Measurements from ENCODE around the gene TEX51. TPM values are rescaled to one million over a fixed set of nuclear protein-coding genes. Genes with fewer than 3 reads are reported as not detected.

The TEX51 gene
- total RNA-seq, 1 experiment from 2014 or later, result not detected

DNA sequence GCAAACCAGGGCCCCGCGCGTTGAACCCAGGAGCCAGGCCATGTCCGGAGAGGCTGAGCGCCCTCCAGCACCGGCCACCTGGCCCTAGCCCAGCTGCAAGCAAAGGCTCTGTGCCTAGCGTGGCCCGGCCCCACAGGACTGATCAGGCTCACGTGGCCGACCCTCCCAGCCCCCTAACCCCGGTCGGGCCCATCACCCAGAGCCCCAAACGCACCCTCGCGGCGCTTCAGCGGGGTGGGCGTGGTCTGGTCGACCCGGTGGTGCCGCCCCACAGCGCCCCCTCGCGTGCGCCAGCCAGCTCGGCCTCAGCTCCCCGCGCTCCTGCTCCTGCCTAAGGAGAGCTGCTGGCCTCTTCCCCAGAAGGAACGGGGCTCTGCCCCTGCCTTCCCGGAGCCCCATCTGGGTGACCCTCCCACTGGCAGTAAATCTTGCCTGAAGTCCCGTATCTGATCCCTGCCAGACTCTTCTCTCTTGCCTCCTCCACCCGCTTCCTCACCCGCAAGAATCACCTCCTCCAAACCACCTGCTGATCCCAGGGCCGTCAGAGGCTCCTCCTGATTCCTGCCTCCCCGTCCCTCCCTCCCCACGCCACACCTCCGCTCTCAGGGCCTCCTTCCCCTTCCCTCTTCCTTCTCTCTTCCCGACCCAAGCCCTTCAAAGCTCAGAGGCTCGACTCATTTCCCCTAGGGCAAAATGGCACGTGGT, 12.3 kb upstream of the TEX51 start:
- H3K4me3 ChIP-seq (ENCODE audit: low read length), result no peak overlapping the region
- no peaks in the 10 kb centered on the region for H4K20me1 ChIP-seq (ENCODE audit: insufficient read depth, low read depth, low read length)
- H3K4me2 ChIP-seq (ENCODE audit: low read depth, low read length, poor library complexity, severe bottlenecking), result no peak overlapping the region
- no peaks in the 10 kb centered on the region for H3K9me3 ChIP-seq (ENCODE audit: low read length)
- H3K27ac ChIP-seq (ENCODE audit: low read length), result no peak overlapping the region
- no peak overlapping the region for H3K9ac ChIP-seq (ENCODE audit: low read length)
- H3K79me2 ChIP-seq (ENCODE audit: low read length), result no peaks in the 10 kb centered on the region
- H2AFZ ChIP-seq (ENCODE audit: low read length), result no peak overlapping the region
- no peaks in the 10 kb centered on the region for H3K9me2 ChIP-seq (replicated peaks; ENCODE audit: insufficient read depth, low read length)
- H3K36me3 ChIP-seq (ENCODE audit: insufficient read depth, low read length), result no peaks in the 10 kb centered on the region
- no peaks in the 10 kb centered on the region for H3K27me3 ChIP-seq (ENCODE audit: low read length)
- peaks cover 20% of the 10 kb centered on the region for H3K4me1 ChIP-seq (ENCODE audit: low read length)
- DNase-seq, result peak; percentile 78

DNA sequence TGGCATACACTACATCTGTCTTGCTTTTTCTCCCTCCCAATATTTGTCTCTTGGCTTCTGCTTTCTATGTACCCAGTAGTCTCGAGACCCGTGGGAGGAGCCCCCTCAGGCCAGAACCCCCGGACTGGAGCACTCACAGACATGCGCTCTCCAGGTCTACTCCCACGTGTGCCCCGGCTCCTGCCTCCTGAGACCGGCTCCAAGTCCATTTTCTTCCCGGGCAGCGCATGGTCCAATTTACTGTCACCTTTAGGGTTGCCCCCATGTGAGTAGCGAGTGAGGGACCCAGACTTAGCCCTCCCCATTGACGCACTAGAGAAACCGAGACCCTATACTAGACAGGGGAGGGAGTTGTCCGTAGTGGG, 11.8 kb upstream of the TEX51 start:
- no peaks in the 10 kb centered on the region for H3K9me2 ChIP-seq (replicated peaks; ENCODE audit: insufficient read depth, low read length)
- no peaks in the 10 kb centered on the region for H4K20me1 ChIP-seq (ENCODE audit: insufficient read depth, low read depth, low read length)
- H3K9ac ChIP-seq (ENCODE audit: low read length), result no peak overlapping the region
- no peaks in the 10 kb centered on the region for H3K79me2 ChIP-seq (ENCODE audit: low read length)
- no peak overlapping the region for H2AFZ ChIP-seq (ENCODE audit: low read length)
- no peaks in the 10 kb centered on the region for H3K36me3 ChIP-seq (ENCODE audit: insufficient read depth, low read length)
- no peaks in the 10 kb centered on the region for H3K9me3 ChIP-seq (ENCODE audit: low read length)
- no peak overlapping the region for H3K4me3 ChIP-seq (ENCODE audit: low read length)
- DNase-seq, result no peak
- no peak overlapping the region for H3K4me2 ChIP-seq (ENCODE audit: low read depth, low read length, poor library complexity, severe bottlenecking)
- H3K27ac ChIP-seq (ENCODE audit: low read length), result no peak overlapping the region
- no peaks in the 10 kb centered on the region for H3K27me3 ChIP-seq (ENCODE audit: low read length)
- H3K4me1 ChIP-seq (ENCODE audit: low read length), result peaks cover 20% of the 10 kb centered on the region

DNA sequence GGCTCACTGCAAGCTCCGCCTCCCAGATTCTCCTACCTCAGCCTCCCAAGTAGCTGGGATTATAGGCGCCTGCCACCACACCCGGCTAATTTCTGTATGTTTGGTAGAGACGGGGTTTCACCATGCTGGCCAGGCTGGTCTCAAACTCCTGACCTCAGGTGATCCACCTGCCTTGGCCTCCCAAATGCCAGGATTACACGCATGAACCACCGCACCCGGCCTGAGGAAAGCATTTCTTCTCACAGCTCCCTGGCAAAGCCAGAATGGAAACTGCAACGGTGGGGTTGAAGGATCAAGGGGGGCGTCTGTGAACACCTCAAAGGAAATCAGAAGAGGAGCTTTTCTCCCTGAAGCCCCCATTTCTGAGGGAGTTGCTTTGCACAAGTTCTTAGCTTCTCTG, 11.2 kb upstream of the TEX51 start:
- H3K36me3 ChIP-seq (ENCODE audit: insufficient read depth, low read length), result no peaks in the 10 kb centered on the region
- no peak overlapping the region for H3K4me2 ChIP-seq (ENCODE audit: low read depth, low read length, poor library complexity, severe bottlenecking)
- H3K9ac ChIP-seq (ENCODE audit: low read length), result no peak overlapping the region
- H3K27ac ChIP-seq (ENCODE audit: low read length), result no peak overlapping the region
- H3K9me3 ChIP-seq (ENCODE audit: low read length), result no peaks in the 10 kb centered on the region
- H3K9me2 ChIP-seq (replicated peaks; ENCODE audit: insufficient read depth, low read length), result no peaks in the 10 kb centered on the region
- no peaks in the 10 kb centered on the region for H3K79me2 ChIP-seq (ENCODE audit: low read length)
- DNase-seq, result no peak
- H3K4me1 ChIP-seq (ENCODE audit: low read length), result peaks cover 20% of the 10 kb centered on the region
- H4K20me1 ChIP-seq (ENCODE audit: insufficient read depth, low read depth, low read length), result no peaks in the 10 kb centered on the region
- no peak overlapping the region for H3K4me3 ChIP-seq (ENCODE audit: low read length)
- no peak overlapping the region for H2AFZ ChIP-seq (ENCODE audit: low read length)
- H3K27me3 ChIP-seq (ENCODE audit: low read length), result no peaks in the 10 kb centered on the region

DNA sequence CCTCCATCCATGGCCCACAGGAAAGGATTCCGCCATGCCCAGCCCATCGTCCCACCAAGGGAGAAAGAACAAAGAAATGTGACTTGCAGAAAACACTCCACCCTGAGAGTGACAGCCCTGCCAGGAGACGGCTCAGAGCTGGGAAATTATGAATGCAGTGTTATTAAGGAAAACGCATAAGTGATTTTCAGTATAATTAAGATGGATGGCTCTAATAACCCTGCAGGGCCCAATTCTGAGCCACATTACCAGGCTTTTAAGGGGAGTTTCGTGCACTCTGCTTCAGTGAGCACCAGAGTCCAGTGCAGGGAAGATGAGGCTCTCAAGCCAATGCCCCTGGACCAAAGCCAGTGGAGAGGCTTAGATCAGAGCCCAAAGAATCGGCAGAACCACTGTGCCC, 10.6 kb upstream of the TEX51 start:
- H4K20me1 ChIP-seq (ENCODE audit: insufficient read depth, low read depth, low read length), result no peaks in the 10 kb centered on the region
- no peaks in the 10 kb centered on the region for H3K36me3 ChIP-seq (ENCODE audit: insufficient read depth, low read length)
- H3K4me3 ChIP-seq (ENCODE audit: low read length), result no peak overlapping the region
- H3K9me3 ChIP-seq (ENCODE audit: low read length), result no peaks in the 10 kb centered on the region
- peaks cover 20% of the 10 kb centered on the region for H3K4me1 ChIP-seq (ENCODE audit: low read length)
- no peak overlapping the region for H3K27ac ChIP-seq (ENCODE audit: low read length)
- no peaks in the 10 kb centered on the region for H3K79me2 ChIP-seq (ENCODE audit: low read length)
- H2AFZ ChIP-seq (ENCODE audit: low read length), result no peak overlapping the region
- peak overlapping the region; percentile 7 for H3K4me2 ChIP-seq (ENCODE audit: low read depth, low read length, poor library complexity, severe bottlenecking)
- no peaks in the 10 kb centered on the region for H3K27me3 ChIP-seq (ENCODE audit: low read length)
- no peak overlapping the region for H3K9ac ChIP-seq (ENCODE audit: low read length)
- H3K9me2 ChIP-seq (replicated peaks; ENCODE audit: insufficient read depth, low read length), result no peaks in the 10 kb centered on the region
- no peak for DNase-seq

DNA sequence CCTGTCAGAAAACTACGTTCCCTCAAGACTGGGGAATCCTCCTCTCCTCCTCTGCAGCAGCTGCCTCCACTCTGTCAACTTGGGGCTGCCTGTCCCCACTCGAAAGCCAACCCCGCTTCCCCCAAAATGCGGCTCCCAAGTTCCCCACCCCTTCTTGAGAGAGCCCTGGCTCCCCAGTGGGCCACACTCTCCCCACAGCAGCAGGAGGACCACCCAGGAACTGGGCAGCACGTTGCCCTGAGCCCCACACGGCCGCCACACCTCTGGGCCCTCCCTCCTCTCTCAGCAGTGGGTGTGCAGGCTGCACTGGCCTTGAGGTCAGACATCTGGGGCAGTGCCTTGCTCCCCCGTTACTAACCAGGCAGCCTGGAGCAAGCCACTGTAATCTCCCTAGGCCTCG, 9.6 kb upstream of the TEX51 start:
- H3K9me3 ChIP-seq (ENCODE audit: low read length), result no peaks in the 10 kb centered on the region
- DNase-seq, result no peak
- H3K9me2 ChIP-seq (replicated peaks; ENCODE audit: insufficient read depth, low read length), result no peaks in the 10 kb centered on the region
- H3K36me3 ChIP-seq (ENCODE audit: insufficient read depth, low read length), result no peaks in the 10 kb centered on the region
- H3K4me1 ChIP-seq (ENCODE audit: low read length), result peaks cover 20% of the 10 kb centered on the region
- H3K9ac ChIP-seq (ENCODE audit: low read length), result no peak overlapping the region
- peak overlapping the region; percentile 7 for H3K4me2 ChIP-seq (ENCODE audit: low read depth, low read length, poor library complexity, severe bottlenecking)
- no peak overlapping the region for H3K4me3 ChIP-seq (ENCODE audit: low read length)
- H2AFZ ChIP-seq (ENCODE audit: low read length), result no peak overlapping the region; the same call in 1 of the 2 replicates
- no peaks in the 10 kb centered on the region for H3K27me3 ChIP-seq (ENCODE audit: low read length)
- no peak overlapping the region for H3K27ac ChIP-seq (ENCODE audit: low read length)
- H3K79me2 ChIP-seq (ENCODE audit: low read length), result no peaks in the 10 kb centered on the region
- no peaks in the 10 kb centered on the region for H4K20me1 ChIP-seq (ENCODE audit: insufficient read depth, low read depth, low read length)

DNA sequence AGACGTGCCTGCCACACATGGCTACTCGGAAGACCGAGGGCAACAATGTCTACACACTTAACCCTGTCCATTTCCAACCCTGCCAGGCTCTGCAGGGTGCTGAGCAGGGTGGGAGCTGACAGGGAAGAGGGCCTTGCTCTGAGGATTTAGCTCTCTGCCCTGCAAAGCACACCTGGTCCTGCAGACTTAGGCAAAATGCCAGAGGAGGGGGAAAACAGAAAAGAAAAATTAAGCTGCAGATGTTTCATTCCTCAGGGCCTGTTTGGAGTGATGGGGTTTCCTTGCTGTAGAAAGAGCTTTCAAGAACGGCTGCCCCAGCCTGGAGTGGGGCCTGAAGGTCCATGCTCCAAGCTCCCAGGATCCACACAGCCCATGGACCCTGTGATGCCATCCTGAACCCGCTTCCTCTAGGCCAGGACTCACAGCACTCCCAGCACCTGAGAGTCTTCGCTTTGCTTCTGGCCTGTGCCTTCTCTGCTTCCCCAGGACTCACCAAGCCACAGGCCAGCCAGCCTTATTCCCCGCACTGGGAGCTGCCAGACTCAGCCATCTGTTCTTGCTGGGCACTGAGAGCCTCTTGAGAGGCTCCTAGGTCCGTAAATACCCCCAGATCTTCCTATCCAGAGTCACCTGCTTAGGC, 9.1 kb upstream of the TEX51 start:
- Histone ChIP-seq H3K27me3 (ENCODE audit: low read length) (no peaks in the 10 kb centered on the region), H3K79me2 (ENCODE audit: low read length) (no peaks in the 10 kb centered on the region), H3K36me3 (ENCODE audit: insufficient read depth, low read length) (no peaks in the 10 kb centered on the region), H3K9ac (ENCODE audit: low read length) (no peak overlapping the region), H3K4me3 (ENCODE audit: low read length) (no peak overlapping the region), H3K4me1 (ENCODE audit: low read length) (peaks cover 20% of the 10 kb centered on the region), H2AFZ (ENCODE audit: low read length) (no peak overlapping the region; the same call in 1 of the 2 replicates), H3K4me2 (ENCODE audit: low read depth, low read length, poor library complexity, severe bottlenecking) (no peak overlapping the region), H4K20me1 (ENCODE audit: insufficient read depth, low read depth, low read length) (no peaks in the 10 kb centered on the region), H3K27ac (ENCODE audit: low read length) (no peak overlapping the region), H3K9me3 (ENCODE audit: low read length) (no peaks in the 10 kb centered on the region), H3K9me2 (replicated peaks; ENCODE audit: insufficient read depth, low read length) (no peaks in the 10 kb centered on the region)
- DNase-seq, result no peak

DNA sequence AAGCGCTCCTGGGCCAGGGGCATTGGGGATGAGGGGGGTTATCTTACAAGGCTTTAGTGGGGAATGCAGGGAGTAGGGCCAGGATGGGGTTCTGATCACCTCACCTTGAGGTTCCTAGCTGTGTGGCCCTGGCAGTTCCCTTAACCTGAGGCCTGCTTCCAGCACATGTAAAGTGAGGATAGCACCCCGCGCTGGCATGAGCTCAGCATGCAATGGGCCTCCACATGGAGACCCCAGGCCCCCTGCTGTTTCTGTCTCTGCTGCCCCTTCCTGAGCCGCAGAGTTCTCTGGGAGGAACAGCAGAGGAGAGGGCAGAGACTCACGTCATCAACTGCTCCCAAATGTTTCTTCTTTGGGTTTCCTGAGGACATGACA, 8.6 kb upstream of the TEX51 start:
- H3K9me2 ChIP-seq (replicated peaks; ENCODE audit: insufficient read depth, low read length), result no peaks in the 10 kb centered on the region
- no peak overlapping the region for H3K9ac ChIP-seq (ENCODE audit: low read length)
- H3K27ac ChIP-seq (ENCODE audit: low read length), result no peak overlapping the region
- H3K36me3 ChIP-seq (ENCODE audit: insufficient read depth, low read length), result no peaks in the 10 kb centered on the region
- no peaks in the 10 kb centered on the region for H3K9me3 ChIP-seq (ENCODE audit: low read length)
- no peak overlapping the region for H3K4me2 ChIP-seq (ENCODE audit: low read depth, low read length, poor library complexity, severe bottlenecking)
- H3K4me3 ChIP-seq (ENCODE audit: low read length), result no peak overlapping the region
- DNase-seq, result no peak
- peaks cover 20% of the 10 kb centered on the region for H3K4me1 ChIP-seq (ENCODE audit: low read length)
- no peaks in the 10 kb centered on the region for H3K79me2 ChIP-seq (ENCODE audit: low read length)
- no peaks in the 10 kb centered on the region for H3K27me3 ChIP-seq (ENCODE audit: low read length)
- H2AFZ ChIP-seq (ENCODE audit: low read length), result no peak overlapping the region
- H4K20me1 ChIP-seq (ENCODE audit: insufficient read depth, low read depth, low read length), result no peaks in the 10 kb centered on the region

DNA sequence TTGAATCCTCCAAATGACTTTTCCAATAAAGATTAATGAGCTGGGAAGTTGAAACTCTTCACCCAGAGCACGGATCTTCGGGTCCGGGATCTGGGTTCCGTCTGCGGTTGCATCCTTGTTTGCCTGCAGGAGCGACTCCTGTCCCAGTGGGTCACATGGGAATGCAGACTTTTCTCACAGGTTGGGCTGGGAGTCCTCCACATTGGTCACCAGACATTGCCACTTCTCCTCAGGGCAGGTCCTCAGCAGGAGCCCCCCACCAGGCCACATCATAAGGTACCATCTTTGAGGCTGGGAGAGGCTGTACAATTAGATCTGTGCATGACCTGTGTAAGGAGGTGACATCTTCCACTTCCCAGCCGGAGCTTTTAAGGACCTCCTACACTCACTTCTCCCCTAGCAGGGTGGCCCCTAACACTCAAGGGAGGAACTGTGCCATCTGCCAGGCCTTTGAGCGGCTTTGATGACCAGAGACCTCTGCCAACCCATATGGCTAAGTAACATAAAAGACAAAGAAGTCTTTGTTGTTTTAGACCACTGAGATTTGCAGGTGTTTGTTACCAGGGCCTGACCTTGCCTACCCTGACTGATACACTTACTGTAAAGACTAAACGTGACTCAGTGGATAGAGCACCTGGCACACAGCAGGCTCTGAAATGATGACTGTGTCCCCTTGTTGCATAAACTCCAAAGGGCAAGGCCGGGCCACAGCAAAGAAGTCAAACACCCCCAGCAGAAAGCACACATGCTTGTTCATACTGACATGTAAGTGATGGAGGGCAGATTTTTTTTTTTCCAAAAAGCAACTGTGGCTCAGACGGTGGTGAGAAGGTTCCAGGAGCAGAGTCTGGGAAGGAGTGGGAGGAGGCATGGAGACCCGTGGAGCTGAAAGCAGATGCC, 7.9 kb upstream of the TEX51 start:
- Histone ChIP-seq H3K4me3 (ENCODE audit: low read length) (no peak overlapping the region), H3K79me2 (ENCODE audit: low read length) (no peaks in the 10 kb centered on the region), H3K36me3 (ENCODE audit: insufficient read depth, low read length) (no peaks in the 10 kb centered on the region), H3K4me2 (ENCODE audit: low read depth, low read length, poor library complexity, severe bottlenecking) (no peak overlapping the region), H3K4me1 (ENCODE audit: low read length) (peaks cover 20% of the 10 kb centered on the region), H2AFZ (ENCODE audit: low read length) (no peak overlapping the region), H3K9ac (ENCODE audit: low read length) (no peak overlapping the region), H3K9me3 (ENCODE audit: low read length) (no peaks in the 10 kb centered on the region), H3K27me3 (ENCODE audit: low read length) (no peaks in the 10 kb centered on the region), H3K9me2 (replicated peaks; ENCODE audit: insufficient read depth, low read length) (no peaks in the 10 kb centered on the region), H4K20me1 (ENCODE audit: insufficient read depth, low read depth, low read length) (no peaks in the 10 kb centered on the region), H3K27ac (ENCODE audit: low read length) (no peak overlapping the region)
- no peak for DNase-seq

All from Karpas-422 (cell line).